OCI-LY1 (cell line): ENCODE data around the gene FADD.

Source experiments
- EZH2 ChIP-seq: fragments of 200-600 bp; sonication (generic), shearing (Covaris generic); IDR thresholded peaks from 2 replicates; pipeline ENCODE4 v1.8.0; 2017; ENCODE audit warnings: borderline replicate concordance, mixed run types, mild to moderate bottlenecking, antibody characterized with exemption, low read length, moderate library complexity, mixed read lengths
- TF ChIP-seq, protein P1 (sequence below): fragments of 200-600 bp; sonication (generic), shearing (Covaris generic); IDR thresholded peaks from 2 replicates; pipeline ENCODE4 v1.5.1; 2017; ENCODE audit warnings: mild to moderate bottlenecking, antibody characterized with exemption, low read length, moderate library complexity, mixed read lengths

DNA sequence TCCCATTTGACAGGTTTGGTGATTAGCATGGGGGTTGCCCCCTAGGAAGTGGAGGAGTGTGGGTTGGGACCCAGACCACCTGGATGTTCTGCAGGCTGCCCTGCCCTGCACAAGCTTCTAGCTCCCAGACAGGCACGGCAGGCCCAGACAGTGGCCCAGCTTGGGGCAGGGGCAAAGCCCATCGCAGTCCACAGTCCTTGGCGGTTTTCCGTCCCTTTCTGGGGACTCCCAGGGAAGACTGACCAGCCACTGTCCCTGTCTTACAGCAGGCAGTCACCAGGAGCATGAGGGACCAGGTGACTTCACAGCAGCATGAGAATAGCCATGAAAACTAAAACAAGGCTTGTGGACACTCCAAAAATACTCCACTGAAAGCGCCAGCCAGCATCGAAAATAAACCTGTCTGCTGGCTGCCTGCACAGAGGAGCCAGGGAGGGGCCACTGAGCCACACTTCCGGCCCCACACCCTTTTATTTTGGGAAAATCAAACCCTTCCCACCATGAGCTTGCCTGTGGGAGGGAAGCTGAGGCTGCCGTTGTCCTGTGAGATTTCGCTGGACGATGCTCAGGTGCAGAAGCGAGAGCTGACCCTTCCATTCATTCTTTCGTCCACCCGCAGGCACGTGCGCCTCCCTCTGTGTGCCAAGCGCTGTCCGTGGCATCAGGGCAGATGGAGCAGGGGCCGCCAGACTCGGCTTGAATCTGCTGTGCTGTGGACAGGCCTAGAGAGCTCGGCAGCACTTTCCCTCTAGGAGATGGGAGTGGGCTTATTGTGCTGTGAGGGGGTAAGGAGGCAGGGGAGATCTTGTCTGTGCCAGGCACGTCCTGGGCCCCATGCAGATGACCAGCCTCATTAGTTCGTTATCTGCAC is 28.0 kb downstream of the FADD start:
- TF ChIP-seq, protein P1, sequence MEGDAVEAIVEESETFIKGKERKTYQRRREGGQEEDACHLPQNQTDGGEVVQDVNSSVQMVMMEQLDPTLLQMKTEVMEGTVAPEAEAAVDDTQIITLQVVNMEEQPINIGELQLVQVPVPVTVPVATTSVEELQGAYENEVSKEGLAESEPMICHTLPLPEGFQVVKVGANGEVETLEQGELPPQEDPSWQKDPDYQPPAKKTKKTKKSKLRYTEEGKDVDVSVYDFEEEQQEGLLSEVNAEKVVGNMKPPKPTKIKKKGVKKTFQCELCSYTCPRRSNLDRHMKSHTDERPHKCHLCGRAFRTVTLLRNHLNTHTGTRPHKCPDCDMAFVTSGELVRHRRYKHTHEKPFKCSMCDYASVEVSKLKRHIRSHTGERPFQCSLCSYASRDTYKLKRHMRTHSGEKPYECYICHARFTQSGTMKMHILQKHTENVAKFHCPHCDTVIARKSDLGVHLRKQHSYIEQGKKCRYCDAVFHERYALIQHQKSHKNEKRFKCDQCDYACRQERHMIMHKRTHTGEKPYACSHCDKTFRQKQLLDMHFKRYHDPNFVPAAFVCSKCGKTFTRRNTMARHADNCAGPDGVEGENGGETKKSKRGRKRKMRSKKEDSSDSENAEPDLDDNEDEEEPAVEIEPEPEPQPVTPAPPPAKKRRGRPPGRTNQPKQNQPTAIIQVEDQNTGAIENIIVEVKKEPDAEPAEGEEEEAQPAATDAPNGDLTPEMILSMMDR = no peak
- no peak for TF ChIP-seq EZH2
